AG08396 (cell line): ENCODE measurements around the gene PRR35.

Source experiments
- DNase-seq: peaks from one replicate; pipeline ENCODE4 v3.0.0; 2012; ENCODE audit warnings: low spot score, mixed read lengths

The PRR35 gene

DNA sequence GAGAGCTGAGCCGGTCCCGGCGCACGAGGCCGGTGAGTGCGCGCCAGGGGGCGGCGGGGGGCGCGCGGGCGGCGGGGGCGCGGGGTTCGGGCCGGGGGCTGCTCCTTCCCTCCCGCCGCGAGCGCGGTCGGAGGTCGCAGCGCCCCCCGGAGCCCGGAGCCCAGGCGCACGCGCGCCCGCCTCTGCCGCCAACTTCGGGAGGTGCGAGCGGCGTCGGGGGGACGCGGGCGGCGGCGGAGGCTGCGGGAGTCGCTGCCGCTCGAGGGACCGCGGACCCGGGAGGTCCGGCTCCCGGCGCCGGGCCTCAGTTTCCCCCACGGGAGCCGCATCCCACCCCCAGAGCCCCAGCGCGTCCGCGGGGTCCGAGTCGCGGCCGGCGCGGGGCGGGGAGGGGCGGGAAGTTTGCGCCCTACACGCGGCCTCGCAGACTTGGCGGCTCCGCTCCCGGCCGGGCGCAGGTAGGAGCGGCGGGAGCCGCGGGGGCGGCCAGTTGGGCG lies at the start of gene PRR35:
PRR35 (plus strand) TSS at position 191 of the 497 bp plus-strand sequence. CDS start 2,901 bp downstream, outside the sequence.
- no peak for DNase-seq

- no peak for DNase-seq
These were observed 47.4 kb upstream of the PRR35 start for GRCh38 chr16:512802-513201.

GRCh38 chr16:513950-514349 lies 46.2 kb upstream of the PRR35 start:
- no peak for DNase-seq

DNA sequence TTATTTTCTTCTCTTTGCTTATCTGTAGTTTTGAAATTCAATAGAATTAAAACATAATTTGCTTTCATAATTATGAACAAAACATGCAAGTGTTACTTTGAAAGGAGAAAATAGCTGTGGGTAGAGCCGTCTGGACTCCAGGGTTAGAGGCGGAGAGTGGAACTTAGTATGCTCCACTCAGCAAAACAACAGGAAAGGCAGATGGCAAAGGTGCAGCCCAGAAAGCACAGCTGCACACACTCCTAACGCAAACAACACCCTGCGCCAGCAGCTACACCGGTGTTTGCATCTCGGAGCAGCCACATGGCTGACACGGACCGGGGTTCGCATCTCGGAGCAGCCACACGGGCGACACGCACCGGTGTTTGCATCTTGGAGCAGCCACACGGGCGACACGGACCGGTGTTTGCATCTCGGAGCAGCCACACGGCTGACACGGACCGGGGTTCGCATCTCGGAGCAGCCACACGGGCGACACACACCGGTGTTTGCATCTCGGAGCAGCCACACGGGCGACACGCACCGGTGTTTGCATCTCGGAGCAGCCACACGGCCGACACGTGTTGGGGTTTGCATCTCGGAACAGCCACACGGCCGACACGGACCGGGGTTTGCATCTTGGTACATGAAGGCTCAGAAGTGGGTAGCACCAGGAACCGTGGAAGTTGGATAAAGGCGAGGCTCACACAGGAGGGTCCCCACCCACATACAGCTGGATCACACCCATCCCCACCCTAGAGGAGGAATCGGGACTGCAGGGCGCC lies 44.8 kb upstream of the PRR35 start:
- DNase-seq = no peak

- DNase-seq = no peak
These were observed 44.3 kb upstream of the PRR35 start for GRCh38 chr16:515939-516226.

GRCh38 chr16:516301-516700 lies 43.9 kb upstream of the PRR35 start:
- DNase-seq = no peak

- DNase-seq = no peak
These were observed 41.3 kb upstream of the PRR35 start for GRCh38 chr16:518858-519257.

DNA sequence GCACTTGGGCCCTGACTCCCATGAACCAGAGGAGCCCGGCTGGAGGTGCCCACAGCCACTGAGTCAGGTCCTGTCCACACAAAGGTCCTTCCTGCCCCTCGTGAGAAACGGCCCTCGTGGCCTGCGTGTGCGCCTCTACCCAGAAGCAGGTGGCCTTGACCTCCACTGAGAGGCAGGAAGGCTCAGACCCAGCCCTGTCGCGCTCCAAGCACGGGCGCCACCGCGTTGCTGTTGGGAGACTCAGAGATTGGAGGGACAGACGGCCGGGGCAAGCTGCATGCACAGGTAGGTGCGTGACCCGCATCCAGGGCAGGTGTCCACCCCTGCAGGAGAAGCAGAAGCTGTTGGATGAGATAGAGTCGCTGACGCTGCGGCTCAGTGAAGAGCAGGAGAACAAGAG lies 40.8 kb upstream of the PRR35 start:
- DNase-seq = no peak

- DNase-seq = no peak
These were observed 40.1 kb upstream of the PRR35 start for GRCh38 chr16:519841-520687.

GRCh38 chr16:520847-521246 lies 39.3 kb upstream of the PRR35 start:
- no peak for DNase-seq

- DNase-seq = no peak
These were observed 38.6 kb upstream of the PRR35 start for GRCh38 chr16:521381-522210.

DNA sequence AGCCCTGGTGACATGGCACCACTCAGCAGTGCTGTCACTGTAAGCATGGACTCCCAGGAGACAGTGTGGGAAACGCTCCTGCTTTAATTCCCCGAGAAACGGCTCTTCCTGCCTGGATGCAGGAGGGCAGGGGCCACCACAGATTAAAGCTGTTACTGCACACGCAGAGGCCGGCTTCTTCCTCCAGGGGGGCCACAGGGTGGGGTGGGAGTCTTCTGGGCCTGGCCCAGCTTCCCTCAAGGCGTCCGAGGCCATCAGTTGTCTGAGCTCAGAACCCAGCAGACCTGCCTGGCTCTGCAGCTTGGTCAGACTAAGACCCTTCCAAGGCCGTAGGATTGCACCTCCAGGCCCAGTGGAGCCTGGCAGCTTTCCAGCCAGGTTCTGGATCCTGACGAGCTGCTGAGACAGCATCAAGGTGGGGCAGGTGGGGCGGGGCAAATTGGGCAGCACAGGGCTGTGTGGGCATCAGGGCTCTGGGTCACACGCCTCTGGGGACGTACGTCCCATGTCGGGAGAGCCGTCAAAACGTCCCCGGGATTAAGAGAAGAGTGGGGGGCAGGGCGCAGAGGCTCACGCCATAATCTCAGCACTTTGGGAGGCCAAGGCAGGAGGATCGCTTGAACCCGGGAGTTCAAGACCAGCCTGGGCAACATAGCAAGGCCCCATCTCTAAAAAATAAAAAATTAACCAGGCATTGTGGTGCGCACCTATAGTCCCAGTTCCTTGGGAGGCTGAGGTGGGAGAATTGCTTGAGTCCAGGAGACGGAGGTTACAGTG lies 37.7 kb upstream of the PRR35 start:
- no peak for DNase-seq

DNA sequence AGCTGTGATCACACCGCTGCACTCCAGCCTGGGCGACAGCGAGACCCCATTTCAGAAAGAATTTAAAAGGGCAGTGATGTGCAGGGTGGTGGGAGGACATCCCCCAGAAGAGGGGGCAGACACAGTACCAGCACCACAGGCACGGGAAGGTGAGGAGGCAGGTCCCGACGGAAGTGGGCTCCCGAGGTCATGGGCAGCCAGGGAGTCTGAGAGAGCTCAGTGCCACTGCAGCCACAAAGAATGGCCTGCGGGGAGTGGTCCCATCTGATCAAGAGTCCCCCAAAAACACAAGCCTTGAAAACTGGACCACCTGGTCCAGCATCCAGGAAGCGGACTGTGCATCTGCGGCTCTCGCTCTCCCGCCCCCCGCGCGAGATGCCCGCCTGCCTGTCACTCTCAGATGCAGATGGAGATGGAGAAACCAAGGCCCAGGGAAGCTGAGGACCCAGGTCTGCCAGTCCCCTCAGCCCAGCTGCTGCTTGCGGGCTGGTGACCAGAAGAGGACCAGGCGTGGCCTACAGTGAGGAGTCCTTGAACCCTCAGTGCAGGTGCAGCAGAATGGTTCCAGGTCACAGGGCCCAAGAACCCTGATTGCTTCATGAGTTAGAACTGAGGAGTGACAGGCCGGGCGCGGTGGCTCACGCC lies 37.0 kb upstream of the PRR35 start:
- no peak for DNase-seq

- DNase-seq = no peak
These were observed 35.7 kb upstream of the PRR35 start for GRCh38 chr16:524274-525040.

DNA sequence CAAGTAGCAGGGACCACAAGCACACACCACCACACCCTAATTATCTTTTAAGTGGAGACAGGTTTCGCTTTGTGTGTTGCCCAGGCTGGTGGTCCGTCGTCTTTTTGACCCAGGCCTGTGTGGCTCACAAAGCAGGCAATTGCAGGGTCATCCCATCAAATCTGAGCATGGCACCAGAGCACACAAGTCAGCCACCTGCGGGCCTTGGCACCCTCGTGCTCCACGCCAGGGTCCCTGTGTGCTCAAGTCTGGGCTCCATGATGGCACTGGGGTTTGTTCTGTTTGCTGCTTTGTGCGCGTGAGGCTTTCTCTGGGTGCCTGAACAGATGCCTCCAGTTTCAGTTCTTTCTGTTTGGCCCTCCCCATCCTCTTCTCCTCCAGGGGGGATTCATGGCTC lies 35.1 kb upstream of the PRR35 start:
- DNase-seq = no peak

DNA sequence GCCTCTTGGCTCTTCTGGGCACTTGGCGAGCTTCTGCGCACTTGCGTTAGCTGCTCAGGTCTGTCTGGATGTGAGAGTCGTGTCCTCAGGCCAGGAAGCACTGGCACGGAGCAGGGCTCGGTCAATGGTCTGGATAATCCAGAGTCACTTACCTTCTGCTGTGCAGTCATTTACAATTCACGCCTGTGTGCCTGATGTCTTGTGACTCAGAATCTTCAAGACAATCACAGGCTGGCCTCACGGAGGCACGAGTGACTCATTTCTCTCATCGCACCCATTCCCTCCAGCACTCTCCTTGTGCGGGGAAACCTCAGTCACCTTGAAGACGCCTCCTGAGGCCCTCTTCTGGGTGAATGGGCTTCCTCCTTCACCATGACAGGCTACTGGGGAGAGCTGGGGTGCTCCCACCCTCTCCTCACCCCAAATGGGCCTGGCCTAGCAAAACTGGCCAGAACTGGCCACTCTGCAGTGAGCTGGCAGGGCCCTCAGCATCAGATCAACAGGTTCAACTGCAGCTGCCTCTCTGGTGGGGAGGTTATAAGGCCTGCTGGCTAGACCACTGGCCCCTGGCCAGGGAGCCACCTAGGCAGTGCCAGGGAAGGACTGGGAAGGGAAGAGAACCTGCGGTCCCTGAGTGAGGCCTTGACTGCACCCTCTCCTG lies 34.5 kb upstream of the PRR35 start:
- peak; percentile 82 for DNase-seq

GRCh38 chr16:526181-527014 lies 33.8 kb upstream of the PRR35 start:
- DNase-seq = peak; percentile 50

GRCh38 chr16:527015-527903 lies 32.9 kb upstream of the PRR35 start, which contains the start of gene CAPN15:
Gene CAPN15, plus strand, starts transcription at chr16:527712. Its CDS starts 19,127 bp downstream, at chr16:546839.
- DNase-seq = peak; percentile 92
